Stimulated activated CD4-positive, alpha-beta T cell treated with anti-CD3 and anti-CD28 coated beads, Interleukin-4, amount 100 ng/mL, for 1 hour (primary cell): ENCODE measurements around the gene BCOR.
A peak's percentile ranks its signal among the peaks of the same experiment; 100 is the strongest.

Source experiments
- DNase-seq: peaks from one replicate; pipeline ENCODE4 v3.0.0-alpha.2; 2020

Gene BCOR

DNA sequence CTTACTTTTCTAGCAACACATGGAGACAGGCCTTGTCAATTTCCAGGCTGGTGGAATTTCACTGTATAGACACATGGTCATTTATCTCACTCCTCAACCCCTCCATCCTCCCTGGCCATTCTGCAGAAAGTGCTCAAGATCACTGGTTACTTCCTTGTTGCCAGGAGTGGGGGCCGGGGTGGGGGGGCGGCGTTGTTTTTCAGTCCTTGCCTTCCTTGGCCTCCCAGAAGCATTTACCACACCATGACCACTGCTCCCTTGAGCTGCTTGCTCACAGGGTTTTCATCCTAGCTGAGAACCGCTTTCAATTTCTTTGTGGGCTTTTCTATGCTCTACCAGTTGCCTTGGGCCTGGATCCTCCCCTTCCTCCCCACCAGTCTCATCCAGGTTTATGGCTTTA, 14.1 kb upstream of the BCOR start:
- DNase-seq: no peak

GRCh38 chrX:40109288-40110008, 11.7 kb upstream of the BCOR start:
- no peak for DNase-seq

DNA sequence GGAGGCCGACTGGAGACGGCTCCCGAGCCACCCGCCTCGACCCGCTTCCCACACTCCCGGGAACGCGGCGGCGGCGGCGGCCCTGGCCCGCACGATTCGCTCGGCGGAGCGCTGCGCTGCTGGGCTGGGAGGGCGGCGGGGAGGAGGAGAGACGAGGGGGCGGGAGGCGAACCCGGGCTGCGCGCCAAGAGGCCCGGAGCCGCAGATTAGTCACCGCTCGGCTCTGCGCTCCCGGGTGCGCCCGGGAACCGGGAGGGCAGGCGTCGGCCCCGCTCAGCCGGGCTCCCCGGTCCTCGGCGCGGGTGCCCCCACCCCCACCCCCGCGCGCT, 11.2 kb upstream of the BCOR start:
- DNase-seq: peak; percentile 72

- no peak for DNase-seq
These were observed 10.6 kb upstream of the BCOR start for GRCh38 chrX:40108162-40108958.

DNA sequence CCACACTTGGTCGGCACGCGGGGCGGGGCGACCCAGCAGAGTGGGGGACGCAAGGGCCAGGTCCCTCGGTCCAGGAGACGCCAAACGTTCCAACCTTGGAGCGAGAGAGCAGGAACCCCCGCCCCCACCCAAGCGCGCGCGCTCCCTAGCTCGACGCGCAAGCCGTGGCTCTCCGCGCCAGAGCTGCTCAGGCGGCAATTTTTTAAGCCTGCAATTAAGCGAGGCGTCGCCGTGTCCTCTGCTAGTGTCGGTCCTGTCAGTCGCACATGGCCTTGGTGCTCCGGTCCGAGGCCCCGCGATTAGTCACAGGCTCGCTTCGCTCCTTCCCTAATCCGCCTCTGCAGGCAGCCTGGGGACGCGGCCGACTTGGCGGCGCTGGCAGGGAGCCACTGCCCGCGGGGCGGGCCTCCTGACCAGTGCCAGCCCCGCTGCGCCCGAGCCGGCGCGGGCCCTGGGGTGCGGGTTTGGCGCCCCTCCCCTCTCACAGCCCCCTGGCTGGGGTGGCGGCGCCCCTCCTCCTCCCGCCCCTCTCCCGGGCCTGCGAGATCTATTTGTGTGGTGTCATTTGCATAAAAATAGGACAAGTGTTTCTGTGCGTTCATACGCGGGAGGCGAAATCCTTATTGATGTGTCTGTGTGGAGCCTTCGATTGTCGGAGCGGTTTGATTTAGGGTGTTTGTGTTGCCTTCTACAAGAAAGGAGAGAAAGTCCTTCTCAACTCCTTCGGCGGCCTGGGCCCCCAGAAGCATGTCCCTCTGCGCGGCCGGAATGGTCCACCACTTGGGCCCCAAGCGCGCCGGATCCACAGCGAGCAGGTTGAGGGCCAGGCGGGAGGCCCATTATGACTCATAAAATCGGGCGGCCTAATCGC, 9.8 kb upstream of the BCOR start:
- peak; percentile 26 for DNase-seq

DNA sequence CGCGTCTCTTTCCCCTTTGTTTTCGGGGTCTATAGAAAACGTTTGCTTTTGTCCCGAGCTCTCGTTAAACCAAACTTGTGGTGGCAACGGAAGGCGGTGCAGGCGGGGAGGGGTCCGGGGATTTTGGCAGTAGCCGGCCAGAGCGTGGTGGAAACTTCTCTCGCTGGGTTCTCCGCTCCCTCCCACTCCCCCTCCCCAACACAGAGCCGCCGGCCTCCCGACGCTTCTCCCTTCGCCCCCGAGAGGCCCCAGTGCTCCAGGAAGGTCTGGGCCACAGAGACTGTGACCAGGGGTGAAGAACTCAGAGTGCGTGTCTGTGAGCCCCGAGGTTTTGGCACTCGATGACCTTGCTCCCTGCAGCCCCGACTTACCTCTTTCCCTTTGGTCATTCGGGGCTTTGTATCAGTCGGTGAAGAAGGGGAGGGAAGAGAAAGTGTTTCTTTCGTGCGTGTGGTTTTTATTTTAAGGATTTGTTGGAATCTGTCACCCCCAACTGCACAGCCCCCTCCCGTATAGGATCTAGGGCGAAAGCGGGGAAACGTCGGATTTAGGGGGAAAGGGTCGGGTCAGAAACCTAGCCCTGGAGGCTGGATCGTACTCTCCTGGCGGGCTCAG, 9.0 kb upstream of the BCOR start:
- DNase-seq: no peak

DNA sequence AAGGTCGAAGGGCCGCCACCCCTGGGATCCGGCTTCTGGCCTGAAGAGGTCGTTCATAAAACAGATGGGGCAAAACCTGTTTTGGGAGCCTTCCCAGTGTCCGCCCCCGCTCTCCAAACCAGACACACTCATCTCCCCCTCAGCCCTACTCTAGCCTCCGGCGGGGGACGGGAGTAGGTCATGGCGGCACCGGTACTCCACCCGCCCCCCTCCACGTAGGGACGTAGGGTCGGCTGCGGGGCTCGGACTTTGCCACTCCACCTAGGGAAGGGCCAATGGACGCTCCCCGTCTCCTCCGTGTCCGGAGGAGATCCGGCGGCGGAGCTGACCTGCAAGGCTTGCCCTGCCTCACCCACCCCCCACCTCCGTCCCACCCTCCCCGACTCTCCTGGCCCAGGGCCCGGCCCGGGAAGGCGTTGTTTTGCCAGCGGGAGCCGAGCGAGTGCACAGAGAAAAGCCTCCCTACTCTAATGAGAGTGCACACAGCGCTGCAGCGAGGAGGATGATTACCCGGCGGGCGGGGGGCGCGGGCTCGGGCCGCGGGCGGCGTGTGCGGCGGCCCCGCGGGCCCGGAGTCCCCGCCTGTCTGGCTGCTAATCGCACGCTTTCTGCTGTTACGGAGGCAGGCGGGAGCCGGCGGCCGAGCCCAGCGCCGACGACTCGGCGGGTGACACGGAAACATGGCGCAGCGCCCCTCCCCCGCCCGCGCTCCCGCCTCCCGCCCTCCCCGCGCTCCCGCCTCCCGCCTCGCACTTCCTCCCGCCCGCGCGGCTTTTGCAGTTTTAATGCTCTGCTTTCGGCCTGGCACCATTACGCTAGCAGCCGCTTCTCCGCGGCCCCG, 8.3 kb upstream of the BCOR start:
- peak; percentile 75 for DNase-seq

GRCh38 chrX:40104985-40105834, 7.5 kb upstream of the BCOR start:
- DNase-seq: peak; percentile 29

GRCh38 chrX:40104630-40104984, 6.8 kb upstream of the BCOR start:
- peak; percentile 26 for DNase-seq

GRCh38 chrX:40103565-40104323, 6.0 kb upstream of the BCOR start:
- DNase-seq: no peak

- DNase-seq: no peak
These were observed 4.9 kb upstream of the BCOR start for GRCh38 chrX:40102393-40103381.

DNA sequence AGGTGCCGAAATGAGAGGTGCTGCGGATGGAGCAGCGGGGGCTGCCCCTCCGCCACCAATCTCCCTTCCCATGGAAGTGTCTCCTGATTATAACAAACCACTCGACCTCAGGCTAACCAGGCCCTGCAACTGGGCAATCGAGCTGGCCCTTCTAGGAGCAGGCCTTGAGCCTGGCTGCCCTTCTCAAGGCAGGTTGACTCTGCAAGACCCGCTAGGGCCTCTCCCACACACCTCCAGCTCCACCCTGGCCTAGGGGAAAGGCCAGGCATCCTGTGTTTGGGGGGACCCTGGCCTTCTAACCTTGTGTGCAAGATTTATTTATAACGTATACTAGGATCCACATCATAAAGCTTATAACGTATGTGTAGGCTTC, 3.7 kb upstream of the BCOR start:
- no peak for DNase-seq

DNA sequence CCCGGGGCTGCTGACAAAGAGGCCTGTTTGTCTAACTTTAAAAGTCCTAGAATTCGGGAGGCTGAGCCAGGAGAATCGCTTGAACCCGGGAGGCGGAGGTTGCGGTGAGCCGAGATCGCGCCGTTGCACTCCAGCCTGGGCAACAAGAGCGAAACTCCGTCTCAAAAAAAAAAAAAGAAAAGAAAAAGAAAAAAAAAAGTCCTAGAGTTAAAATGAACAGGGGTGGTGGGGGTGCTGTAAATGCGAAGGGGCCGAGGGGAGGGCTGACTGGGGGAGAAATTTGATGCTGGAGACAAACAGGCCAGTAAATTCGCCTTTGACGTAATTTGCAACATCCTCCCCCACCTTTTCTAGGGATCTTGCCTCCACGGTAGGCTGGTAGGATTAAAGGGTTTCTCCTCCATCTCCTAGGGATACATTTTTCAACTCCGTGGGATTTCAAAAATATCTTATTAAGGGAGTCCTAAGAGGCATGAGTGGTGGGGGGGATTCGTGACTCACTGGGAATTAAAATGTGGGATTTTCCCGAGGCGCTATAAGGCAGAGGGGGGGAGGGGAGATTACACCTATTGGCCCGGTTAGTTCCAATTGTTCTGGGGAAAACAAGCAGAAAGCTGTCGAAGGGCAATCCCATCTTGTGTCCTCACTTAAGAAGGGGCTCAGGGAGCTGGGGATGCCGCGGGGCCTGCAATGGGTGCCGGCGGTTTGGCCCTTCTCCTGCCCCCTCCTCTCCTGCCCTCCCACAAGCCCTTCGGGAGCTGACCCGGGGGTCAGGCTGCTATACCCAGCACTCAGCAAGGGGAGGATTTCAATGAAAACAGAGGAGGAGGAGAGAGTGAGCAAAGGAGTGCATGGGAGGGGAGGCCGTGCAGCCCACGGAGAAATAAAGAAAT, 3.0 kb upstream of the BCOR start:
- no peak for DNase-seq

- no peak for DNase-seq
These were observed 2.4 kb upstream of the BCOR start for GRCh38 chrX:40100141-40100536.

DNA sequence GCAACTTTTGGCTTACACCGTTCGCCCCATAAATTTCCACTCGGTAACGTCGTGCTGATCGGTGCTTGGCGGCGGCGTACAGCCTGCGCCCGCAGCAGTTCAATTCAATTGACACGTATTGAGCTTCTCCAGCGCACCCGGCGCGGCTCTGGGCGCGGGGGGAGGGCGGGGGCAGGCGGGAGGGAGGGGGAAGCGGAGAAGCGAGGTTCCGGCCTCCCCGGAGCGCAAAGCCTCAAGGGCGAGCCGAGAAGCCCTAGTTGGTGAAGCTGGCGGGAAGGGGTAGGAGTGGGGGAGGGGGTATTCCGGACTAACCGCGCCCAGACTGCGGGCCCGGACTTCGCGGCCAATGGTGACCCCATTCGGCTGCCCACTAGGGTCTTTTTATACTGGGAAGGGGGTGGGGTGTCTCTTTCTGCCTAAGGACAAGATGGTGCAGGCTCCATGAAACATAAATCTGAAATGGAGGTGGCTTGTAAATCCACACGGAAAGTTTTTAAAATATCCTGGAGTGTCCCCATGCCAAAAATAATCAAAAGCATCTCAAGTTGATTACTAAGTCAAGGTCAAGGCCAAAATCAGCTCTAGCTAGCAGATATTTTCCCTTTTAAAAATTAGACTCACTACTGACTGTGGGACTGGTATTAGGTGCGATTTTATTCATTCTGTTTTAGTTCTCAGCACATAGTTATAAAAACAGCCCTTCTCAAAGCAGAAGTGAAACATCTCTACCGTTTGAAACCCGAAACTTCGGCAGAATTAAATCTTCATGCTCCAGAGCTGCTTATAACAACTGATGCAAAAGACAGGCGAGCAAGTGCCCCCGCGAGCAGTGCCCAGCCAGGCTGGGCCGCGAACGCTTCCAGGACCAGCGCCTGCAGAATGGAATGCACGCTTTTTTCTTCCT, 1.5 kb upstream of the BCOR start:
- DNase-seq: peak; percentile 46

- peak; percentile 42 for DNase-seq
These were observed 701 bp upstream of the BCOR start for GRCh38 chrX:40098264-40099054.
